GM13976 (cell line): Measurements from ENCODE around the gene GNG7.
"Not testable (repeated sequence)": the region's sequence is repeated elsewhere in the genome, so short reads cannot be mapped to it uniquely, and the experiment has no call there.

Experiments used
- DNase-seq: peaks from one replicate; pipeline ENCODE4 v3.0.0; 2012; ENCODE audit warnings: low spot score
- in situ Hi-C: fragments of 300-500 bp; cut with MboI; formaldehyde crosslinking; loops from one replicate; pipeline ENCODE4 v1.12.0; 2022; ENCODE audit warnings: low sequenced_read_pairs, mixed read lengths, inconsistent platforms; ENCODE audit not compliant: unreplicated experiment
- TF ChIP-seq, protein P1 (sequence below): IDR thresholded peaks from 2 replicates; pipeline ENCODE4 v1.5.1; 2012; ENCODE audit warnings: borderline replicate concordance, mild to moderate bottlenecking; ENCODE audit not compliant: insufficient read depth; ENCODE audit errors: extremely low read depth, missing control alignments, control extremely low read depth

Gene GNG7

DNA sequence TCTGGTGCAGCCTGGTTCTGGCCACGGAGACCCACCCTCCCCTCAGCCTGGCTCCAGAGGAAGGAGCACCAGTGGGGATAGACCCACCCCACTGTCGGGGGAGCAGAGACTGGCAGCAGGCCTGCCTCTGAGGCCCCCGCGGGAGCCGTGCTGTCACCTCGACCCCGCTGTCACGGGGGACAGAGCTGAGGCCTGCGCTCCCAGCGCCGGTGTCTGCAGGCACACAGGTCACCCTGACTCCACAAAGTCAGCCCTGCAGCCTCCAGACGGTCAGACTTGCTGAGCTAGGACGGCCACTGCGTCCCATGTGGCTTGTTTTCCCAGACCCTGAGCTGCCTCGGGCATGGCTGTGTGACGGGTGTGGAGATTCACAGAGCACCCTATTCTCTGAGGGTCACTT is 32.3 kb downstream of the GNG7 start:
- in situ Hi-C loops = loop anchor here (25.0 kb wide), 1 partner anchor 217 kb away; no protein-coding TSS in a partner anchor
- no peak for DNase-seq
- TF ChIP-seq, protein P1, sequence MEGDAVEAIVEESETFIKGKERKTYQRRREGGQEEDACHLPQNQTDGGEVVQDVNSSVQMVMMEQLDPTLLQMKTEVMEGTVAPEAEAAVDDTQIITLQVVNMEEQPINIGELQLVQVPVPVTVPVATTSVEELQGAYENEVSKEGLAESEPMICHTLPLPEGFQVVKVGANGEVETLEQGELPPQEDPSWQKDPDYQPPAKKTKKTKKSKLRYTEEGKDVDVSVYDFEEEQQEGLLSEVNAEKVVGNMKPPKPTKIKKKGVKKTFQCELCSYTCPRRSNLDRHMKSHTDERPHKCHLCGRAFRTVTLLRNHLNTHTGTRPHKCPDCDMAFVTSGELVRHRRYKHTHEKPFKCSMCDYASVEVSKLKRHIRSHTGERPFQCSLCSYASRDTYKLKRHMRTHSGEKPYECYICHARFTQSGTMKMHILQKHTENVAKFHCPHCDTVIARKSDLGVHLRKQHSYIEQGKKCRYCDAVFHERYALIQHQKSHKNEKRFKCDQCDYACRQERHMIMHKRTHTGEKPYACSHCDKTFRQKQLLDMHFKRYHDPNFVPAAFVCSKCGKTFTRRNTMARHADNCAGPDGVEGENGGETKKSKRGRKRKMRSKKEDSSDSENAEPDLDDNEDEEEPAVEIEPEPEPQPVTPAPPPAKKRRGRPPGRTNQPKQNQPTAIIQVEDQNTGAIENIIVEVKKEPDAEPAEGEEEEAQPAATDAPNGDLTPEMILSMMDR = no peak

DNA sequence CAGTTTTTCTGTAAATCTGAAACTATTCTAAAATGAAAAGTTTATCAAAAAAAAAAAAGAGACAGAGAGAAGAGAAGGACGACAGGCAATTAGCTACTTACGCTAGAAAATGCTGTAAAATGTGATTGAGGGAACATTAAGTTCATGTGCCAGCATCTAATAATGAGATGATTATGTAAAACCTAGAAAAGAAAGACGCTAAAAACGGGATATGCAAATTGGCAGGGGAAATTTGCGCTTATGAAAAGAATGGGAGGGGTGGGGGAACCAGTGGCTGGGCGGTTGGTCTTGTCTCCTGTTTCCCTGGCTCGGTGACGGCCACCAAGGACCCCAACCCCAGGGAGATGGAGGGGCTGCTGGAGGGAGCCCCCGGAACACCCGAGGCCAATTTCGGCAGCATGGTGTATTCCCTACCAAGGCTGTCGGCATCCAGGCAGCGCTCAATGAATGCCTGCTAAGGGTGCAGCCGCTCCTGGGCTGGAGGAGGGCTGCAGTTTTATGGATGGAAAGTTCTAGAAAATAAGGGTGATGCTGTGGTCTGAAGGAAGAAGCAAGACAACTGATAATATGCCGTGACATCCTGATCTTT is 34.2 kb downstream of the GNG7 start:
- in situ Hi-C loops = loop anchor here (25.0 kb wide), 1 partner anchor 219 kb away; no protein-coding TSS in a partner anchor
- peak; percentile 72 for DNase-seq
- TF ChIP-seq, protein P1 = no peak

DNA sequence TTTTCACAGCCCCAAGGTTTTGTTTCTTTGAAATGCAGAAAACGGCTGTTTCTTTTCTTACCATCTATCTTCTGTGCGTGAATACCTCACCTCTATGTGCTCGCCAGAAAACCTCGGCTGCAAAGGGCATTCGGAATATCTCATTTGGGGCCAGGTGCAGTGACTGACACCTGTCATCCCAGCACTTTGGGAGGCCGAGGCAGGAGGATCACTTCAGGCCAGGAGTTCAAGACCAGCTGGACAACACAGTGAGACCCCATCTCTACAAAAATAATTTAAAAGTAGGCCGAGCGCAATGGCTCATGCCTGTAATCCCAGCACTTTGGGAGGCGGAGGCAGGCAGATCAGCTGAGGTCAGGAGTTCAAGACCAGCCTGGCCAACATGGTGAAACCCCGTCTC is 35.1 kb downstream of the GNG7 start:
- DNase-seq = not testable (repeated sequence)
- in situ Hi-C loops = loop anchor here (25.0 kb wide), 1 partner anchor 220 kb away; no protein-coding TSS in a partner anchor

- in situ Hi-C loops = loop anchor here (25.0 kb wide), 1 partner anchor 221 kb away; no protein-coding TSS in a partner anchor
- DNase-seq = no peak
- TF ChIP-seq, protein P1 = no peak
Observed at GRCh38 chr19:2666344-2666994, 36.0 kb downstream of the GNG7 start.

DNA sequence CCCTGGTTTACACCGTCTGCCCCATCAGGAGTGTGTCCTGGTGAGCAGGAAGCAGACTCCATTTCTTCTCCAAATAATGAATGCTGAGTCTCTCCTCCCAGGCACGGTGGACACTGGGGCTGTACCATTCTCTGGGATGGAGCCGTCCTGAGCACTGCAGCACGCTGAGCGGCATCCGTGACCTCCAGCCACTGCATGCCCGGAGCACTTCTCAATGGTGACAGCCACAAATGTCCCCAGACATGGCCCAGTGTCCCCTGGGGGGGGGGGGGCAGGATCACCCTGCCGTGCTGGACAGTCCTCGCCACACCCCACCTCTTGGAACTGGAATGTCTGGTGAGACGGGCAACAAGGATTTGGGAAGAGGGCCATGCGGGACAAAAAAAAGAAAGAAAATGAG is 37.4 kb downstream of the GNG7 start:
- no peak for DNase-seq
- TF ChIP-seq, protein P1 = no peak
- in situ Hi-C loops = loop anchor here (25.0 kb wide), 1 partner anchor 222 kb away; no protein-coding TSS in a partner anchor

- in situ Hi-C loops = loop anchor here (5.0 to 25.0 kb wide), 2 partner anchors 83 to 223 kb away; no protein-coding TSS in a partner anchor
- peak; percentile 82 for DNase-seq
- TF ChIP-seq, protein P1 = peak; percentile 39
Observed at GRCh38 chr19:2663920-2664571, 38.4 kb downstream of the GNG7 start.
